HG03439 (cell line): ENCODE measurements around the gene CAMK1.

Source experiments
- ATAC-seq: cut with Tn5 transposase; IDR thresholded peaks from one replicate; pipeline ENCODE4 v1.9.1; 2021; ENCODE audit warnings: mild to moderate bottlenecking, moderate library complexity; ENCODE audit not compliant: unreplicated experiment

Gene CAMK1

DNA sequence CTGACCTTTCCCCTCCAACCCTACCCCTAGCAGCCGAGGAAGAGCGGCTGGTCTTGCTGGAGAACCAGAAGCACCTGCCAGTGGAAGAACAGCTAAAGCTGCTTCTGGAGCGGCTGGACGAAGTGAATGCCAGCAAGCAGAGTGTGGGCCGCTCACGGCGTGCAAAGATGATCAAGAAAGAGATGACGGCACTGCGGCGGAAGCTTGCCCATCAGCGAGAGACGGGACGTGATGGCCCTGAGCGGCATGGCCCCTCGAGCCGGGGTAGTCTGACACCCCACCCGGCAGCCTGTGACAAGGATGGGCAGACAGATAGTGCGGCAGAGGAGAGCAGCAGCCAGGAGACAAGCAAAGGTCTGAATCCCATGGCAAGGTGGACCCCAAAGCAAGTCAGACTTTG, 26.2 kb downstream of the CAMK1 start:
- ATAC-seq = no peak

DNA sequence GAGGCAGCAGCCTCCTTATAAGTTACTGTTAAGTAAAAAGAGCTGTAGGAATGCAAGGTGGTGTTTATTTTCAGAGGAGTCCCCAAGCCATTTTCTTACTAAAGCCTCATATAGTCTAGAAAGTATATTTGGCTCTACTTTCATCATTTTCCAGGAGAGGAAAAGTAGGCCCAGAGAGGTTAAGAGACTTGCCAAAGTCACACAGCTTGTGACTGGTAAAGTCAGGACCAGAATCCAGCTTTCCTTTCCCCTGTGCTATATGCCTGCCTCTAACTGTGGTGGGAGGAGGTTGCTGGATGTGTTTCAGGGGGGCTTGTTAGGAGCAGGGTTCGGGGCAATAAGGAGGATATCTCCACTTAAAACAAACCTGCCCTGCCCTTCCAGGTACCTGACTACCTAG, 27.2 kb downstream of the CAMK1 start:
- no peak for ATAC-seq

DNA sequence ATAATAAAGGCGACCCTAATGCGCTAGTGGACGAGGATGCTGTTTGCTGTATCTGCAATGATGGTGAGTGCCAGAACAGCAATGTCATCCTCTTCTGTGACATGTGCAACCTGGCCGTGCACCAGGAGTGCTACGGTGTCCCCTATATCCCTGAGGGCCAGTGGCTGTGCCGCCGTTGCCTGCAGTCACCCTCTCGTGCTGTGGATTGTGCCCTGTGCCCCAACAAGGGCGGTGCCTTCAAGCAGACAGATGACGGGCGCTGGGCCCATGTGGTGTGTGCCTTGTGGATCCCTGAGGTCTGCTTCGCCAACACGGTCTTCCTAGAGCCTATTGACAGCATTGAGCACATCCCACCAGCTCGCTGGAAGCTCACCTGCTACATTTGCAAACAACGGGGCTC, 30.6 kb downstream of the CAMK1 start:
- ATAC-seq = no peak

DNA sequence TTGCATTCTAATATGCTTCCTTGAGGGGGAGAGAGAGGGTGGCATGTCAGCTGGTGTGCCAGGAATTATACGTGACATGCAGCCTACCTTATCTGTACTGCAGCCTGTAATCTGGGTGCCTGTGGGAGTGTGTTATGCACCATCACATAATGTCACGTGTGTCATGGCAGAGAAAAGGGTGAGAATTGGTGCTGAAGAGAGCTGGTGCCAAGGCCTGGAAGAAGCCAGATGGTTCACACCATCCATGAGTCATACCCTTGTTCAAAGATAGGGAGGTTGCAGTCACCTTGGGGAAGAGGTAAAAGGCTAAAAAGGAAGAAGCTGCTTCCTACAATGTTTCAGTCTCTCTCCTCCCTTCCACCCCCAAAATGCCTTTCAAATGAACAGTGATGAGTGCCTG, 32.9 kb downstream of the CAMK1 start:
- no peak for ATAC-seq

DNA sequence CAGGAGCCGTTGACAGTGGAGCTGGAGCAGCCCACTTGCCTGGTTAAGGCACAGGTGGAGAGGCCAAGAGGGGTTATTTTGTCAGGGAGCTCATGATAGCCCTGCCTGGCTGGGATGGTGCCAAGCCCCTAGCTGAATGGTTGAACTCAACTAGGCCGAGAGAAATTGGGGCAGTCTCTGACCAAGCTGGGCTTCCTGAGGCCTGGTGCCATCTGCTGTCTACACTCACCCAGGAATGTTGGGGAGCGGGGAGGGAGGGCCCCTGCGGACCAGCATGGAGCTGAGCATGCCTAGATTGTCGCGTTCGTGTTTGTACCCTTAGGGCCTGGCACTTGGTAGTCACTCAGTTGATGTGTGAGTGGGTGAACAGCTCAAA, 37.0 kb downstream of the CAMK1 start:
- ATAC-seq = no peak

DNA sequence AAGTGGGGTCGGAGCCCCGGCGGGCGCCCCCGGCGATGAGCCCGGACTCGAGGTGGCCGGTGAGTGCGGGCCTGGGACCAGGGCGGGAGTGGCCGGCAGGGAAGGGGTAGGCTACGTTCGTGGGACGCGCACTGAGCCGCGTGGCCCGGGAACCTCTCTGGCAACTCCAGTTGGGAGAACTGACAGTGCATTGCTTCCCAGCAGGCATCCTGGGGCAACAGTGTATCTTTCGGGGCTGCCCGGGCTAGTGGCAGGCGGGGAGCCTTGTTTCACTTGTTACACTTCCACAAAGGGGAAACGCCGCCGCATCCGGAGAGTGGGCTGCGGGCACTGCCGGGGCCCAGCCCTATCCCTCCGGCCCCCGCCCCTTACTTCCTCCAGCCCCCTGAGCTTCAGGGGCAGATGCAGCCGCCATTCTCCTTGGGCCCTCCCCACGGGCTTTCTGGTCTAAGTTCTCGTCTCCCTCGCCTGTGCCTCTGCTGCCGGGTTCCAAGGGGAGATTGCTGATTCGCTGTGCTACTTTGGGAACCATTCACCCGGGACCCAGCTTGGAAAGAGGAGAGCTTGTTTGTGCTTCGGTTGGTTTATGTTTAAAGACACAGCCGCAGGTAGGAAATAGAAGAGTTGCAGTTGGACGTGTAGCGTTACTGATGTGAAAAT, 37.5 kb downstream of the CAMK1 start:
- peak; percentile 24 for ATAC-seq

DNA sequence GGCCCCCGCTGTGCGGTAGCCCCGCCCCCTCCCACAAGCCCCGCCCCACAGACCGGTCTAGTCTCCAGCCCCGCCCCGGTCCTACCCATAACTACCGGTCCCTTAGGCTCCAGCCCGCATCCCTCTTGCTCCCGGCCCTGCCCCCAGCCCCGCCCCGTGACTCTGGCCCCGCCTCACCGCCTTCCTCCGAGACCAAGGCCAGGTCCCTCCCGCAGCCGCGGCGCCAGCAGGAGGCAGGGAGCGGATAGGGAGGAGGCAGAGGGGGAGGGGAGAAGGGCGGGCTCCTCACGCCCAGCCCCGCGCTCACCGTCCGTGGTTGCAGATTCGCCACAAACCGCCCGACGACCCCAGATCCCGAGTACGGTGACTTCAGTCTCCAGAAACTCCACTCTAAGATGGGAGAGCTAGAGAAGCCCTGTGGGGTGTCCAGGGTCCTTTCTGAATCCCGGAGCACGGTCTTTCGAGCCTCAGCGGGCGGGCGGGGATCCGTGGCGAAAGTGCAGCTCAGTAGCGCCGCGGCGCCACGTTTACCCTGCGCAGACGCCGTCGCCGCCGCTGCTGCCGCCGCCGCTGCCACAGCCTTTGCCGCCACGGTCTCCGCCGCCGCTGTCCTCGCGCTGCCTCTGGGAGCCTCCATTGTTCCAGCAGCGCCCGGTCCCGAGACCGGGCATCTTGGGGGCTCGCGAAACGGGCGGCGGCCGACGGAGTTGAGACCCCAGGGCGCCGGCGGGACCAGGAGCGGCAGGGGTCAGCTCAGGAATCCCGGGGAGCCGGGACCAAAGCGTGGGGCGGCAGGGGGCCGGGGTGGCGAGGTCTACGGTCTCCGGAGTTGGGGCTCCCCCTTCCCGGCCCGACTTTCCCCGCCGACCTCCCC, 38.3 kb downstream of the CAMK1 start, which contains the start of gene BRPF1:
TSS of gene BRPF1 (plus strand) at position 530 of the 874 bp plus-strand sequence. CDS start 2,406 bp downstream, outside the sequence.
- ATAC-seq = peak; percentile 85

DNA sequence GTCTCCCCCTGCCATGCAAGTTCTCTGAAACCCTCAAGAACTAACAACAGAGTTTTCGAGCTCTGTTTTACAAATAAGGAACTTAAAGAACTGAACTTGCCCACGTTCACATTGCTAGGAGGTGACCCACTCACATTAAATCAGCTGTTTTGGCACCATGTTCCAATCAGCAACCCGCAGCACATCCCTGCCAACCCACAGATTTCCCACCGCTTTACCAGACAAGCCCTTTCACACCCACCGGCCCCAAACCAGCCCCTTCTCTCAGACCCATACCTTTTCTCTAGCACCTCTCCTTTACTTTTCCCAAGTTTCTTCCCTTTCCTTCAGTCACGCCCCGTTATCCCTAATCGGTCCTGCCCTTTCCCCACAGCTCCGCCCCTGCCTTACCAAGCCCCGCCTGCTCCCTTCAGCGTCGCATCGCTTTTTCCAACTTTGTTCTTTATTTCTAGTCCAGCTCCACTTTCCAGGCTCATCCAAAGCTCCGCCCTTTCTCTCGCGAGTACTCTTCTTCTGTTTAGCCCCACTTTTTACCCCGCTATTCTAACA, 39.0 kb downstream of the CAMK1 start:
- peak; percentile 43 for ATAC-seq

DNA sequence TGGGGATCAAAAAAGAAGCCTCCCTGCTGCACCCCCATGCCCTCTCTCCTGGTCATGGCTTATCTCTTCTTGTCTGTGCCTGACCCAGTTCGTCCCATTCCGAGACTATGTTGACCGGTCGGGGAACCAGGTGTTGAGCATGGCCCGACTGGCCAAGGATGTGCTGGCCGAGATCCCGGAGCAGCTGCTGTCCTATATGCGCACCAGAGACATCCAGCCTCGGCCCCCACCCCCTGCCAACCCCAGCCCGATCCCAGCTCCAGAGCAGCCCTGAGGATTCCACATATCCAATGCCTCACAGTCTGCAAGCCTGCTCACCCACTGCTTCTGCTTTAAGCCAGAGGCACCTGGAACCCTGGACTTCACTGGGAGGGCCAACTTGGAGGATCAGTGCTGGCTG, 40.3 kb downstream of the CAMK1 start:
- no peak for ATAC-seq

DNA sequence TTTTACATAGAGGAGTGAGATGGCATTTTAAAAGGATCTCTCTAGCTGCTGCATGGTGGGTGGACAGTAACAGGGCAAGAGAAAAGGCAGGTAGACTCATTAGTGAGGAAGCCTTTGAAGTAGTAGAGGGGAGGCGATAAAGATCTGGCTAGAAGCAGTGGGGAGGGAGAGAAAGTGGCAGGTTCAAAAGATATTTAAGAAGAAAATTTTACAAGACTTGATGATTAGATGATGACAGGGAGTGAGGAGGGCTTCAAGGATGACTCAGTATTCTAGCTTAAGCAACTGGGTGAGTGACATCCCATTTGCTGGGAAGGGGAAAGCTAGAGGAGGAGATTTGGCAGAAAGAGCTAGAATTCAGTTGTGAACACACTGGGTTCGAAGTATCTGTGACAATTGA, 42.0 kb downstream of the CAMK1 start:
- no peak for ATAC-seq

DNA sequence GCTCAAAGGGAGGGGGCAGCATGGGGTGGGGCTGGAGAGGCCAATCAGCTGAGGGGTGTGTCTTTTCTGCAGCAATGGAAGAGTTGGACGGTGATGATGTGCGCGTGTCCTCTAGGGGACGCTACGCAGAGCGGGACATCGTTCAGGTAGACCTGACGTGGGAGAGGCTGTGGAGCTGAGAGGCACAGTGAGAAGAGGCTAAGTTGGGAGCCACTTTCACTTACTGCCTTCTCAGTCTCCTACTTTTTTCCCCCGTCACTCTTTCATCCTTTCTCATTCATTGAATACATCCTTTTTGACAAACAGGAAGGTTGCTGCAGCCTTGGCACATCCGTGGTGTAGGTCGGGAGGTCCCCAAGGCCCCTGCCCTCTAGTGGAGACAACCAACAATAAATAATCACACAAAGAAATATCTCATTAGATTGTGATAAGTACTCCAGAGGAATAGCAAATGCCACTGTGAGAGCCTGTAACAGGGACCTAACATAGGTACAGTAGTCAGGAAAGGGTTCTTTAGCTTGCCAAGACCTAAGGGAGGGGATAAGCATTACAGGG, 42.6 kb downstream of the CAMK1 start:
- ATAC-seq = no peak

DNA sequence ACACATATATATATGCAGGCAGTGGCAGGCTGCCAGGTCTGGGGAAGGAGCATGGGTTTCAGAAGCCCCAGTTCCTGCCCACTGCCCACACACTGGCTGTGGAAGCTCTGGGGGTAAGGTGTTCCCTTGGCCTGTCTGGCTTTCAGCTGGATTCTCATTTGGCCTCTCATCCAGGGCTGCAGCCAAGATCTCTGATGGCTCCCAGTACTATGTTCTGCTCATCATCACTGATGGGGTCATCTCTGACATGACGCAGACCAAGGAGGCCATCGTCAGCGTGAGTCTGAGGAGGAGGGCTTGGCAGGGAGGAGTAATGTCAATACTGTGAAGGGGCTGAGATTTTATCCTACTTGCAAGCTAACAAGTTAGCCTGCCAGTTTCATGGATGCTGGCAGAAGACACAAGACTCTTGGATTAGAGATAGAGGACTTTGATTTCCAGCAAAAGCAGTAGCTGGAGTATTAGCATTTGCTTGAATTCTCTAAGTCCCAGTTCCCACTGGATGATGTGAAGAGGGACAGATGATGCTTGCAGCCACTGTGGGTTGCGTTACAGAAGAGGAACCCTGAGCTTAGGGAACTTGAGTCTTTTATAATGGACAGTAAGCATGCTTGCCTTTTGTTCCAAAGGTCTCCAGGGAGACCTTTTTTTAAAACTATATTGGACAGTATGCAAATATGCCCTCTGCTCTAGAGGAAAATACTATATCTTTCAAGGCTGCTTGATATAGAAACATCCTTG, 43.8 kb downstream of the CAMK1 start:
- no peak for ATAC-seq

DNA sequence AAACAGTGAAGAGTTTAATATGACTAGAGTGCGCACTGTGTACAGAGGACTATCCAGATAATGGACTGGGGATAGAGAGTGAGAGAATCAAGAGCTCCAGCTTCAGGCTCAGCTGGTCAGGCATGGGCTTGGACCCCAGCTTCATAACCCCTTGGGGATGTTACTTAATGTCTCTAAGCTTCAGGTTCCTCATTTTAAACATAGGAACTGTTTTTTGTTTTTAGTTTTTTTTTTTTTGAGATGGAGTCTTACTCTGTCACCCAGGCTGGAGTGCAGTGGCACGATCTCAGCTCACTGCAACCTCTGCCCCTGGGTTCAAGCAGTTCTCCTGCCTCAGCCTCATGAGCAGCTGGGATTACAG, 48.1 kb downstream of the CAMK1 start:
- ATAC-seq = no peak

DNA sequence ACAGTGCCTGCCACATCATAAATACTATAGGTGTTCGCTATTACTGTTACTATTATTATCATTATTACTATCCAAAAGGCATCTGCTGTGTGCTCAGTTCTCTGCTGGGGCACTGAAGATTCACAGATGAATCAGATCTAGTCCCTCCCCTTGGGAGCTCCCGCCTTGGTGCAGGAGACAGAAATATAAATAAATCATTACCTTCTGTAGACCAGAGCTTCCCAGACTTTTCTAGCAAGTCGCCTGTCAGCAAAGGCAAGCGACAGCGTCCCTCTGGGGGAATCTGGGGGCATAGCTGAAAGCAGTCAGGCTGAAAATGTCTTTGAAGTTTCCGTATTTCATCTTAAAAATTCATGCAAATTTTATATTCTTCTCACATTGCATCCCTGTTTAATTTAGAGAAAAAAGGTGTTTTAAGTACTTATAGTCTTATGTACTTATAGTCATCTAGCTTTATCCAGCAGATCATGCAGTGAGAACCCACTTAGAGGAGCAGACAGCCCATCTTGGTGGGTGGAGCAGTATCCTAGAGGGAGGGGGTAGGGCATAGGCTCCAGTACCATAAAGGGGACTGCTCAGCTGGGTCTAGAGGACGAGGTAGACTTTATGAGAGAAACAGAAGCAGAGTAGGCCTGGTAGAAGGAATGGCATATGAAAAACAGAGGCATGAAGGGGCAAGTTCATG, 48.6 kb downstream of the CAMK1 start:
- ATAC-seq = no peak

DNA sequence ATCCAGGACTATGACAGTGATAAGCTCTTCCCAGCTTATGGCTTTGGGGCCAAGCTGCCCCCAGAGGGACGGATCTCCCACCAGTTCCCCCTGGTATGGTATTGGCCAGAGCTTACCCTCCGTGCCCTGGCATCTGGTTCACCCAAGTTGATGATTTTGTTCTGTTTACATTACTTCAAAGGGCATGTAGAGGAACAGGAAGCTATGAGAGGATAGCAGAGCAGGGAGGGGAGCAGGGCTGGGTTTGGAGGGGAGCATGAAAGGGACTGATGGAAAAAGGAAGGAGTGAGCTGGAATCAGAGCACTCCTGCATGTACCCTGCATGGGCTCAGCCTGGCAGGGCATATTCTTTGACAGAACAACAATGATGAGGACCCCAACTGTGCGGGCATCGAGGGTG, 51.6 kb downstream of the CAMK1 start:
- ATAC-seq = no peak

DNA sequence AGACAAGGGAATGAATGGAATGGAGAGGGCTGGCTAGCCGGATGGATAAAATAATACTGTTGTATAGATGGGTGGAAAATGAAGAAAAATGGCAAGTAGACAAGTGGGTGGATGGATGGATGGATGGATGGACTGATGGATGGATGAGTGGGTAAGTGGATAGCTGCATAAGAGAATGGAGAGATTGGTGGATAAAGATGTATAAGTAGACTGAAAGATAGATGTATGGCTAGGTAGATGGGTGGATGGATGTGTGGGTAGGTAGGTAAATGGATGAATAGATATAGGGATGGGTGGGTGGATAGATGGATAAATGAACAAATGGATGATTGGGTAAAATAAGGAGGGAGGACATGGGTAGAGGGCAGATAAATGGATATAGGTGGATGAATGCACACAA, 52.2 kb downstream of the CAMK1 start:
- ATAC-seq = no peak

DNA sequence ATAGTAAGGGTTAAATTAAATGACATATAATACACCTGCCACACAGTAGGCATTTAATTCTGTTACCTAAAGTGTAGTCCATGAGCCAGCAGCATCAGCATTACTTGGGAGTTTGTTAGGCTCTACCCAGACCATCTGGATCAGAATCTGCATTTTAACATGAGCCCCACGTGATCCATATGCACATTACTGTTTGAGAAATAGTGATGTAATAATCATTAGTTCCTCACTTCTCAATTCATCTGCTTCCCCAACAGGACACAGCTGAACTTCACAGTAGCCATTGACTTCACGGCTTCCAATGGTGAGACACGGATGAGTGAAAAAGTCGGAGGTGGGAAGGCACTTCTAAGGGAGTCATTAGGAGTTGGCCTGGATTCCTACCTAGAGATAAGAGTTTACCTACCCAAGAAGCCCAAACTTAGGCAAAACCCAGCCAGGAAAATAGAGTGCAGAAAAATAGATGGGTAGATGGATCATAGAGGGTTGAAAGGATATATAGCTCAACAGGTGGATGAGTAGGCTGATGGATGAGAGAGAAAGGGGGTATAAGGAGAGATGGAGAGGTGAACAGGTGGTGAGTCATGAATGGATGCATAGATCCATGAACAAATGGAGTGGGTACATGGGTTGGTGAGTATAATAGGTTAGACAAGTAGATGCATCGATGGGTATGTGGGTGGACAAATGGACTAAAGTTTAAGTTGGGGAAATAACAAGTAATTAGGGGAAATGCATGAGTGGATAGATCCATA, 52.8 kb downstream of the CAMK1 start:
- ATAC-seq = no peak

DNA sequence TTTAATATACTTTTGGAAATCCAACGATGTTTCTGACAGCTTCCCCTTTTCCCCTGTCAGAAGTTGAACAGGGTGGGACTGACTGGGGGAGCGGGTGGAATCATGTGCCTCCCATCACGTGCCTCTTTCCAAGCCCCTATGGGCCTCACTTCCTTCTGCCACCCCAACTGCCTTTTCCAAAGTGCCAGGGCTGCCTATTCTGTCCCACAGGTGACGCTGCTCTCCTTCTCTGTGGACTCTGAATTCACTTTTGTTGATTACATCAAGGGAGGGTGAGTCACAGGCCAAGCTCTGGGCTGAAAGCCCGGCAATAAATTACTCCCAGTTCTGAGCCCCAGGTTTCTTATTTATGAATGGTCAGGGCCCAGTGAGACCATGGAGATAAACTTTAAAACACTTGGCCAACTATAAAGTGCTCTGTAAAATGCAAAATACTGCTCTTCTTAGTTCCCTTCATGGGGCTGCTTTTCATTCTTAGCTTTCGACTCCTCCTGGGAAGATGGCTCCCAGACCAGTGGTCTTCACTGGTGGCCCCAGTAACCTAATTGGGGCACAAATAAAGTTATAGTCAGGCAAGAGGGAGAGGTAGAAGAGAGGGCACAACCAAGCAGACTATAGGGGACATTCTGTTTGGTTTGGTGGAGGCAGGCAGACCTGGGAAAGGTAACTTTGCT, 53.8 kb downstream of the CAMK1 start:
- no peak for ATAC-seq

DNA sequence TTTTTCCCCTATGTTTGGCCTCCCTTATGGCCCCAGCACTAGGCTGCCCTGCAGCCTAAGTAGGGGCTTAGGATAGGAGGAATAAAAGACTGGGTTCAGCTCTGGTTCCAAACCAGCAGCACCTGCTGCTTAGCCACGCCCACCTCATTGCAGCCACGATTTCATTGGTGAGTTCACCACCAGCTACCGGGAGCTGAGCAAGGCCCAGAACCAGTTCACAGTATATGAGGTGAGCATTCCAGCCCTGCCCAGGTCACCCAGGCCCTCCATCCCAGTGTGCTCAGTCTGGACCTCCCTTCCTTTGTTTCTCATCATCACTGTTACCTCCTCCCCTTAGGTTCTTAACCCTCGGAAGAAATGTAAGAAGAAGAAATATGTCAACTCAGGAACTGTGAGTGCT, 54.6 kb downstream of the CAMK1 start:
- ATAC-seq = no peak
